HCT116 (cell line): ENCODE data around the gene IL17B. TPM values are rescaled to one million over a fixed set of nuclear protein-coding genes. Genes with fewer than 3 reads are reported as not detected.

Experiments
- ATAC-seq: fragments of 200-7000 bp; cut with Tn5 transposase; 2 replicates; pipeline ENCODE4 v1.9.1; 2020; ENCODE audit warnings: mild to moderate bottlenecking, moderate library complexity
- BruUV-seq: library from RNA; stranded (reverse); fragments of 400-500 nt; replicated peaks from 2 replicates; lab custom pipeline; 2021; lab: Mats Ljungman, UMichigan
- CTCF ChIA-PET: fragments of 300-600 bp; sonication (Branson Sonifier 250); formaldehyde crosslinking; loops from one replicate; lab custom pipeline; 2021; ENCODE audit warnings: antibody characterized with exemption; lab: Charles Lee
- POLR2A ChIA-PET: fragments of 300-600, 350-600 bp; sonication (Branson Sonifier 250); formaldehyde crosslinking; loops from one replicate; lab custom pipeline; 2021; ENCODE audit warnings: antibody characterized with exemption; lab: Charles Lee
- RAD21 ChIA-PET, 2 experiments: fragments of 300-600 bp; sonication (Branson Sonifier 250); formaldehyde crosslinking; loops; one replicate each; lab custom pipeline; 2023; ENCODE audit warnings: low total read pairs in 2 of 2; ENCODE audit not compliant: uncharacterized antibody in 2 of 2, unreplicated experiment in 2 of 2, low non-redundant PET in 1 of 2; lab: Charles Lee
- DNase-seq: peaks from one replicate; pipeline ENCODE4 v3.0.0-alpha.2; 2010; ENCODE audit warnings: low read depth, low spot score
- H2AFZ ChIP-seq: fragments of 200-600 bp; shearing (Covaris generic), sonication (generic); 2 replicates; pipeline ENCODE4 v1.6.1; 2017; ENCODE audit warnings: low read depth, mixed run types, mixed read lengths, antibody characterized with exemption, low read length; ENCODE audit not compliant: poor library complexity, severe bottlenecking
- H3K27ac ChIP-seq: 2 replicates; pipeline ENCODE4 v1.5.1; 2012; ENCODE audit warnings: low read depth, low read length
- H3K27me3 ChIP-seq: fragments of 200-600 bp; sonication (generic); 2 replicates; pipeline ENCODE4 v1.6.1; 2016; ENCODE audit warnings: mixed run types, low read length, mixed read lengths; ENCODE audit not compliant: insufficient read depth
- H3K36me3 ChIP-seq, 2 experiments: fragments of 200-500 bp in 1 of 2; fragments of 200-600 bp in 1 of 2; sonication (Bioruptor generic) in 1 of 2; sonication (generic) in 1 of 2; 2 replicates each; pipeline versions ENCODE4 v1.5.1 to v1.6.1; 2014 to 2016; ENCODE audit warnings: low read length in 2 of 2, inconsistent platforms in 1 of 2, mixed read lengths in 1 of 2, mixed run types in 1 of 2; ENCODE audit not compliant: insufficient read depth in 2 of 2, control insufficient read depth in 1 of 2
- H3K4me1 ChIP-seq, 2 experiments: fragments of 200-600 bp in 1 of 2; sonication (generic) in 1 of 2; 2 replicates each; pipeline versions ENCODE4 v1.5.1 to v1.6.1; 2012 to 2017; ENCODE audit warnings: low read length in 2 of 2, inconsistent platforms in 1 of 2, mild to moderate bottlenecking in 1 of 2, mixed read lengths in 1 of 2, mixed run types in 1 of 2, moderate library complexity in 1 of 2; ENCODE audit not compliant: insufficient read depth in 2 of 2, control insufficient read depth in 1 of 2
- H3K4me2 ChIP-seq: fragments of 200-600 bp; sonication (generic); 2 replicates; pipeline ENCODE4 v1.6.1; 2017; ENCODE audit warnings: mixed run types, low read length, mixed read lengths
- H3K4me3 ChIP-seq, 2 experiments: fragments of 200-600 bp in 1 of 2; sonication (generic) in 1 of 2; replicated peaks in 1 of 2; 2 replicates each; pipeline ENCODE4 v1.5.1; 2011 to 2016; ENCODE audit warnings: low read length in 2 of 2, control low read depth in 1 of 2, low read depth in 1 of 2, mild to moderate bottlenecking in 1 of 2, mixed read lengths in 1 of 2, mixed run types in 1 of 2
- H3K79me2 ChIP-seq: fragments of 200-600 bp; sonication (generic); 2 replicates; pipeline ENCODE4 v1.6.1; 2017; ENCODE audit warnings: mild to moderate bottlenecking, mixed run types, low read length, moderate library complexity, mixed read lengths; ENCODE audit not compliant: insufficient read depth
- H3K9ac ChIP-seq: fragments of 200-600 bp; sonication (generic); 2 replicates; pipeline ENCODE4 v1.6.1; 2016; ENCODE audit warnings: low read length, mixed read lengths
- H3K9me2 ChIP-seq: fragments of 200-600 bp; sonication (generic), shearing (Covaris generic); 2 replicates; pipeline ENCODE4 v1.6.1; 2017; ENCODE audit warnings: mixed run types, mild to moderate bottlenecking, moderate library complexity; ENCODE audit not compliant: insufficient read depth
- H3K9me3 ChIP-seq, 2 experiments: fragments of 200-500 bp in 1 of 2; fragments of 200-600 bp in 1 of 2; sonication (Bioruptor generic) in 1 of 2; sonication (generic) in 1 of 2; 2 replicates each; pipeline ENCODE4 v1.6.1; 2014 to 2017; ENCODE audit warnings: low read length in 2 of 2, mixed read lengths in 2 of 2, inconsistent platforms in 1 of 2, low read depth in 1 of 2, mild to moderate bottlenecking in 1 of 2, mixed run types in 1 of 2, moderate library complexity in 1 of 2; ENCODE audit not compliant: control insufficient read depth in 1 of 2, insufficient read depth in 1 of 2
- H4K20me1 ChIP-seq: fragments of 200-600 bp; sonication (generic), shearing (Covaris generic); 2 replicates; pipeline ENCODE4 v1.6.1; 2017; ENCODE audit warnings: mixed run types, mild to moderate bottlenecking, moderate library complexity; ENCODE audit not compliant: insufficient read depth
- REST ChIP-seq: IDR thresholded peaks from 2 replicates; pipeline ENCODE4 v1.6.1; 2012; ENCODE audit warnings: low read depth
- TCF7L2 ChIP-seq: IDR thresholded peaks from 2 replicates; pipeline ENCODE4 v1.7.0; 2011; ENCODE audit warnings: borderline replicate concordance, inconsistent platforms; ENCODE audit not compliant: insufficient read depth, insufficient read length; ENCODE audit errors: extremely low read depth
- ZBTB33 ChIP-seq: IDR thresholded peaks from 2 replicates; pipeline ENCODE4 v1.6.1; 2011; ENCODE audit warnings: mild to moderate bottlenecking, low read length, moderate library complexity; ENCODE audit not compliant: insufficient replicate concordance; ENCODE audit errors: extremely low read depth
- ZFX ChIP-seq: fragments of 450-650 bp; IDR thresholded peaks from 2 replicates; pipeline ENCODE4 v1.6.1; 2017
- intact Hi-C: fragments of 100-400 bp; cut with micrococcal nuclease; formaldehyde crosslinking; loops from 2 replicates; pipeline ENCODE4 v1.10.0; 2022
- total RNA-seq: library from RNA; stranded (reverse); gene quantifications from one replicate; pipeline ENCODE4 v1.2.1, GENCODE V29; 2021; ENCODE audit not compliant: unreplicated experiment

Gene IL17B
- total RNA-seq, 1 experiment from 2014 or later: 0.81 TPM

GRCh38 chr5:149345147-149345891, 33.8 kb downstream of the IL17B start, which contains the start of gene GRPEL2 (continued):
- TF ChIP-seq REST: no peak

GRCh38 chr5:149344151-149344550, 34.9 kb downstream of the IL17B start:
- H3K9me3 ChIP-seq: no peaks in the 10 kb centered on the region
- ChIA-PET CTCF (no interaction called here), RAD21 (no interaction called here), POLR2A (no interaction called here)
- DNase-seq (no peak), ATAC-seq (no peak)
- peak overlapping the region; percentile 93 for H3K4me2 ChIP-seq
- BruUV-seq: no TSS peak
- peaks cover 5 to 11% of the 10 kb centered on the region in 2 experiments; a peak in 3 of 4 replicates for H3K4me1 ChIP-seq
- H3K27ac ChIP-seq: peak overlapping the region; percentile 79; the same call in 1 of the 2 replicates
- H3K27me3 ChIP-seq: no peaks in the 10 kb centered on the region
- peaks cover 16 to 17% of the 10 kb centered on the region in 2 experiments for H3K36me3 ChIP-seq
- H3K9ac ChIP-seq: peak overlapping the region; percentile 92
- TF ChIP-seq ZFX: no peak
- TF ChIP-seq TCF7L2: no peak
- no peak for TF ChIP-seq ZBTB33
- no peaks in the 10 kb centered on the region for H3K9me2 ChIP-seq
- peaks cover 38% of the 10 kb centered on the region for H3K79me2 ChIP-seq
- intact Hi-C loops: no loop called here
- no peaks in the 10 kb centered on the region for H4K20me1 ChIP-seq
- no peak overlapping the region for H2AFZ ChIP-seq
- H3K4me3 ChIP-seq: peak overlapping the region; percentile 94 to 97
